Measurements from ENCODE around the gene SLC22A23. TPM values are rescaled to one million over a fixed set of nuclear protein-coding genes. Genes with fewer than 3 reads are reported as not detected.

Gene SLC22A23
- total RNA-seq, 1 donor from 2014 or later: 5.7 TPM

- Mint-ChIP-seq H3K27ac (ENCODE audit: unreplicated experiment) (no peak overlapping the region), H3K27me3 (ENCODE audit: low read depth, unreplicated experiment) (no peaks in the 10 kb centered on the region), H3K9me3 (ENCODE audit: unreplicated experiment) (no peaks in the 10 kb centered on the region), H3K4me3 (ENCODE audit: unreplicated experiment) (no peak overlapping the region), H3K4me1 (ENCODE audit: low read depth, unreplicated experiment) (no peaks in the 10 kb centered on the region), H3K36me3 (ENCODE audit: low read depth, unreplicated experiment) (peaks cover 1% of the 10 kb centered on the region)
- Histone ChIP-seq H3K9me3 (ENCODE audit: insufficient read depth, low read depth, low read length) (no peaks in the 10 kb centered on the region), H3K9ac (ENCODE audit: low read length) (no peak overlapping the region), H3K4me1 (ENCODE audit: insufficient read depth, low read length) (peaks cover 32% of the 10 kb centered on the region), H4K20me1 (ENCODE audit: insufficient read depth, low read length) (no peaks in the 10 kb centered on the region), H3K4me3 (ENCODE audit: insufficient read depth, low read depth, low read length) (no peak overlapping the region), H3K4me2 (ENCODE audit: low read length) (no peak overlapping the region), H3K36me3 (ENCODE audit: insufficient read depth, low read length) (no peaks in the 10 kb centered on the region), H3K27me3 (ENCODE audit: insufficient read depth, low read length) (no peaks in the 10 kb centered on the region), H3K27ac (ENCODE audit: low read depth, low read length) (no peak overlapping the region), H3K79me2 (ENCODE audit: insufficient read depth, low read length) (no peaks in the 10 kb centered on the region), H2AFZ (ENCODE audit: low read depth, low read length) (no peak overlapping the region)
- no peak for DNase-seq (ENCODE audit: low read depth)
- TF ChIP-seq EZH2 (IDR thresholded peaks at IDR 0.05; ENCODE audit: insufficient read depth, low read length): no peak
- TF ChIP-seq, protein P1, sequence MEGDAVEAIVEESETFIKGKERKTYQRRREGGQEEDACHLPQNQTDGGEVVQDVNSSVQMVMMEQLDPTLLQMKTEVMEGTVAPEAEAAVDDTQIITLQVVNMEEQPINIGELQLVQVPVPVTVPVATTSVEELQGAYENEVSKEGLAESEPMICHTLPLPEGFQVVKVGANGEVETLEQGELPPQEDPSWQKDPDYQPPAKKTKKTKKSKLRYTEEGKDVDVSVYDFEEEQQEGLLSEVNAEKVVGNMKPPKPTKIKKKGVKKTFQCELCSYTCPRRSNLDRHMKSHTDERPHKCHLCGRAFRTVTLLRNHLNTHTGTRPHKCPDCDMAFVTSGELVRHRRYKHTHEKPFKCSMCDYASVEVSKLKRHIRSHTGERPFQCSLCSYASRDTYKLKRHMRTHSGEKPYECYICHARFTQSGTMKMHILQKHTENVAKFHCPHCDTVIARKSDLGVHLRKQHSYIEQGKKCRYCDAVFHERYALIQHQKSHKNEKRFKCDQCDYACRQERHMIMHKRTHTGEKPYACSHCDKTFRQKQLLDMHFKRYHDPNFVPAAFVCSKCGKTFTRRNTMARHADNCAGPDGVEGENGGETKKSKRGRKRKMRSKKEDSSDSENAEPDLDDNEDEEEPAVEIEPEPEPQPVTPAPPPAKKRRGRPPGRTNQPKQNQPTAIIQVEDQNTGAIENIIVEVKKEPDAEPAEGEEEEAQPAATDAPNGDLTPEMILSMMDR (IDR thresholded peaks at IDR 0.05; ENCODE audit: insufficient read depth, low read depth, low read length): no peak
- no peak for FAIRE-seq
Measured at GRCh38 chr6:3391902-3392458, 64.9 kb downstream of the SLC22A23 start.

- H2AFZ ChIP-seq (ENCODE audit: low read depth, low read length): no peak overlapping the region
- TF ChIP-seq, protein P1 (IDR thresholded peaks at IDR 0.05; ENCODE audit: insufficient read depth, low read depth, low read length): no peak
- no peak for TF ChIP-seq EZH2 (IDR thresholded peaks at IDR 0.05; ENCODE audit: insufficient read depth, low read length)
- H3K27me3 Mint-ChIP-seq (ENCODE audit: low read depth, unreplicated experiment): no peaks in the 10 kb centered on the region
- H3K9me3 ChIP-seq (ENCODE audit: insufficient read depth, low read depth, low read length): no peaks in the 10 kb centered on the region
- no peak overlapping the region for H3K4me3 ChIP-seq (ENCODE audit: insufficient read depth, low read depth, low read length)
- H3K9ac ChIP-seq (ENCODE audit: low read length): peak overlapping the region; percentile 74
- H3K36me3 ChIP-seq (ENCODE audit: insufficient read depth, low read length): no peaks in the 10 kb centered on the region
- H4K20me1 ChIP-seq (ENCODE audit: insufficient read depth, low read length): no peaks in the 10 kb centered on the region
- FAIRE-seq (peak; percentile 47), DNase-seq (ENCODE audit: low read depth) (peak; percentile 97)
- H3K4me1 ChIP-seq (ENCODE audit: insufficient read depth, low read length): peaks cover 34% of the 10 kb centered on the region
- H3K27me3 ChIP-seq (ENCODE audit: insufficient read depth, low read length): no peaks in the 10 kb centered on the region
- H3K79me2 ChIP-seq (ENCODE audit: insufficient read depth, low read length): peaks cover 2% of the 10 kb centered on the region
- H3K4me3 Mint-ChIP-seq (ENCODE audit: unreplicated experiment): no peak overlapping the region
- peaks cover 2% of the 10 kb centered on the region for H3K9me3 Mint-ChIP-seq (ENCODE audit: unreplicated experiment)
- peak overlapping the region; percentile 72 for H3K4me2 ChIP-seq (ENCODE audit: low read length)
- H3K36me3 Mint-ChIP-seq (ENCODE audit: low read depth, unreplicated experiment): no peaks in the 10 kb centered on the region
- H3K27ac Mint-ChIP-seq (ENCODE audit: unreplicated experiment): no peak overlapping the region
- H3K4me1 Mint-ChIP-seq (ENCODE audit: low read depth, unreplicated experiment): no peaks in the 10 kb centered on the region
- H3K27ac ChIP-seq (ENCODE audit: low read depth, low read length): peak overlapping the region; percentile 92
Measured at GRCh38 chr6:3390698-3391097, 66.2 kb downstream of the SLC22A23 start.

DNA sequence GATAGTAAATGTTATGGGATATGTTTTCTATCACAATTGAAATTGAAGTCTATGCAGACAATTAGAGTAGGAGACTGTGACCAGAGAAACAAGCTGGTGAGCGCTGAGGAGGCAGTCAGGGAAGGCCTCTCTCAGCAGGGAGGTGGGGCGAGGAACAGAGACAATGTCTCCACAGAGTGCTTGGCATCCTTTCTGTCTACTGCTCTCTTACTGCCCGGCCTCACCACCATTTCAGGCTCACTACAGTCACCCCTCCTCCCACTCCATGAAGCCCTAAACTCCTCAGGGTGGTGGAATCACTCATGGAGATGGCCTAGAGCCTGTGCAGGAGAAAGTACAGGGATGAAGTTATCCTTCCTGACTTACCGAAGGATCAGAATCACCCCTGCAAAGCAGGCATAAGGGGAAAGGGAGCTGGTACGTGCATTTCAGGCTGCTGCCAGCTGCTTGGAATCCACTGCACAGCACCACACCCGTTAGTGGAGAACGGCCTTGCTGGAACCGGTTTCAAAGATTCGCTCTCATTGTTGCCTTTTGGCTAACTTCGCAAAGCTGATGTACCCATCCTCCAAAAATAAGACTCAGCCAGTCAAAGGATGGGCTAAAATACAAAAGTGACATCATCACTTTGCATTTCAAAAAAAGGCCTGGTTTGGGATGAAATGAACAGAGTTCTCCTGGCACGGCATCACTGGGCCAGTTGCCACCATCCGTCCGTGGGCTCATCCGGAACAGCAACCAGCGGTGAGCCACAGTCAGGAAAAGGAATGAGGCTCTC lies 67.3 kb downstream of the SLC22A23 start:
- peaks cover 2% of the 10 kb centered on the region for H3K9me3 Mint-ChIP-seq (ENCODE audit: unreplicated experiment)
- Histone ChIP-seq H3K9me3 (ENCODE audit: insufficient read depth, low read depth, low read length) (no peaks in the 10 kb centered on the region), H4K20me1 (ENCODE audit: insufficient read depth, low read length) (no peaks in the 10 kb centered on the region), H2AFZ (ENCODE audit: low read depth, low read length) (peak overlapping the region; percentile 45), H3K4me3 (ENCODE audit: insufficient read depth, low read depth, low read length) (no peak overlapping the region), H3K4me2 (ENCODE audit: low read length) (peak overlapping the region; percentile 72), H3K36me3 (ENCODE audit: insufficient read depth, low read length) (no peaks in the 10 kb centered on the region), H3K9ac (ENCODE audit: low read length) (peak overlapping the region; percentile 74), H3K79me2 (ENCODE audit: insufficient read depth, low read length) (peaks cover 6% of the 10 kb centered on the region), H3K27me3 (ENCODE audit: insufficient read depth, low read length) (no peaks in the 10 kb centered on the region), H3K27ac (ENCODE audit: low read depth, low read length) (peak overlapping the region; percentile 92), H3K4me1 (ENCODE audit: insufficient read depth, low read length) (peaks cover 38% of the 10 kb centered on the region)
- no peaks in the 10 kb centered on the region for H3K27me3 Mint-ChIP-seq (ENCODE audit: low read depth, unreplicated experiment)
- no peaks in the 10 kb centered on the region for H3K4me1 Mint-ChIP-seq (ENCODE audit: low read depth, unreplicated experiment)
- DNase-seq (ENCODE audit: low read depth): peak; percentile 93
- H3K36me3 Mint-ChIP-seq (ENCODE audit: low read depth, unreplicated experiment): no peaks in the 10 kb centered on the region
- no peak overlapping the region for H3K4me3 Mint-ChIP-seq (ENCODE audit: unreplicated experiment)
- peak; percentile 73 for FAIRE-seq
- TF ChIP-seq, protein P1 (IDR thresholded peaks at IDR 0.05; ENCODE audit: insufficient read depth, low read depth, low read length): no peak
- TF ChIP-seq EZH2 (IDR thresholded peaks at IDR 0.05; ENCODE audit: insufficient read depth, low read length): no peak
- no peak overlapping the region for H3K27ac Mint-ChIP-seq (ENCODE audit: unreplicated experiment)
